OCI-LY1 (cell line): ENCODE data around the gene ITCH.

ENCODE experiments used
- EZH2 ChIP-seq: fragments of 200-600 bp; sonication (generic), shearing (Covaris generic); IDR thresholded peaks from 2 replicates; pipeline ENCODE4 v1.8.0; 2017; ENCODE audit warnings: borderline replicate concordance, mixed run types, mild to moderate bottlenecking, antibody characterized with exemption, low read length, moderate library complexity, mixed read lengths
- TF ChIP-seq, protein P1 (sequence below): fragments of 200-600 bp; sonication (generic), shearing (Covaris generic); IDR thresholded peaks from 2 replicates; pipeline ENCODE4 v1.5.1; 2017; ENCODE audit warnings: mild to moderate bottlenecking, antibody characterized with exemption, low read length, moderate library complexity, mixed read lengths

DNA sequence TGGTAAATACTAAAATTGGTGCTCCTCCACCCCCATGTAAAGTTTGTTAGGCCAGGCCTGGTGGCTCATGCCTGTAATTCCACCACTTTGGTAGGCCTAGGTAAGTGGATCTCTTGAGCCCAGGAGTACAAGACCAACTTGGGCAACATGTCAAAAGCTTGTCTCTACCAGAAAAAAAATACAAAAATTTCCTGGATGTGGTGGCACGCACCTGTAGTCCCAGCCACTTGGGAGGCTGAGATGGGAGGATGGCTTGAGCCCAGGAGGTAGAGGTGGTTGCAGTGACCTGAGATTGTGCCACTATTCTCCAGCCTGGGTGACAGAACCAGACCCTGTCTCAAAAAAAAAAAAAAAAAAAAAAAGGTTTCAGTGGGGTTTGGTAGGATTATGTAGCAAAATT, 41.7 kb downstream of the ITCH start:
- TF ChIP-seq, protein P1, sequence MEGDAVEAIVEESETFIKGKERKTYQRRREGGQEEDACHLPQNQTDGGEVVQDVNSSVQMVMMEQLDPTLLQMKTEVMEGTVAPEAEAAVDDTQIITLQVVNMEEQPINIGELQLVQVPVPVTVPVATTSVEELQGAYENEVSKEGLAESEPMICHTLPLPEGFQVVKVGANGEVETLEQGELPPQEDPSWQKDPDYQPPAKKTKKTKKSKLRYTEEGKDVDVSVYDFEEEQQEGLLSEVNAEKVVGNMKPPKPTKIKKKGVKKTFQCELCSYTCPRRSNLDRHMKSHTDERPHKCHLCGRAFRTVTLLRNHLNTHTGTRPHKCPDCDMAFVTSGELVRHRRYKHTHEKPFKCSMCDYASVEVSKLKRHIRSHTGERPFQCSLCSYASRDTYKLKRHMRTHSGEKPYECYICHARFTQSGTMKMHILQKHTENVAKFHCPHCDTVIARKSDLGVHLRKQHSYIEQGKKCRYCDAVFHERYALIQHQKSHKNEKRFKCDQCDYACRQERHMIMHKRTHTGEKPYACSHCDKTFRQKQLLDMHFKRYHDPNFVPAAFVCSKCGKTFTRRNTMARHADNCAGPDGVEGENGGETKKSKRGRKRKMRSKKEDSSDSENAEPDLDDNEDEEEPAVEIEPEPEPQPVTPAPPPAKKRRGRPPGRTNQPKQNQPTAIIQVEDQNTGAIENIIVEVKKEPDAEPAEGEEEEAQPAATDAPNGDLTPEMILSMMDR, result no peak
- no peak for TF ChIP-seq EZH2
